Esophagus squamous epithelium (tissue), 5 donors: ENCODE data around the gene DUS2. TPM values are rescaled to one million over a fixed set of nuclear protein-coding genes. Genes with fewer than 3 reads are reported as not detected.
A peak's percentile ranks its signal among the peaks of the same experiment; 100 is the strongest.

Source experiments
- DNase-seq: peaks from one replicate; lab custom pipeline; 2025; lab: John Stamatoyannopoulos, UW
- H3K27ac ChIP-seq, 4 donors: fragments of 200-600 bp; sonication (generic); one replicate each; pipeline ENCODE4 v1.5.1; 2016 to 2019; ENCODE audit warnings: mild to moderate bottlenecking in 1 of 4
- H3K27me3 ChIP-seq, 4 donors: fragments of 200-600 bp; sonication (generic); 1 replicate in 3 of 4; 2 replicates in 1 of 4; pipeline versions ENCODE4 v1.5.1 to v1.6.0; 2017 to 2021; ENCODE audit warnings: antibody characterized with exemption in 1 of 4
- H3K36me3 ChIP-seq, 3 donors: fragments of 200-600 bp; sonication (generic); one replicate each; pipeline ENCODE4 v1.5.1; 2016 to 2019
- H3K4me1 ChIP-seq, 3 donors: fragments of 200-600 bp; sonication (generic); one replicate each; pipeline ENCODE4 v1.5.1; 2017 to 2019
- H3K4me3 ChIP-seq, 4 donors: fragments of 200-600 bp; sonication (generic); 1 replicate in 3 of 4; 2 replicates in 1 of 4; pipeline ENCODE4 v1.5.1; 2016 to 2019; ENCODE audit warnings: mild to moderate bottlenecking in 2 of 4, moderate library complexity in 1 of 4
- H3K9me3 ChIP-seq, 3 donors: fragments of 200-600 bp; sonication (generic); one replicate each; pipeline ENCODE4 v1.5.1; 2016 to 2019
- POLR2A ChIP-seq, 4 donors: fragments of 450-650 bp; IDR thresholded peaks; one replicate each; pipeline ENCODE4 v1.6.1; 2017; ENCODE audit warnings: antibody characterized with exemption in 4 of 4, mild to moderate bottlenecking in 4 of 4, moderate library complexity in 3 of 4
- WGBS, 2 donors: methylation state at CpG; one replicate each; pipeline ENCODE4 v1.1.5; 2018; 5-methylcytosine and 5-hydroxymethylcytosine counted together
- intact Hi-C: fragments of 100-400 bp; cut with DNase I; formaldehyde crosslinking; loops from one replicate; pipeline ENCODE4 v1.15.0; 2022
- total RNA-seq, 4 donors: library from RNA; depleted of rRNA; stranded (reverse); fragments of >200 nt; gene quantifications; one replicate each; pipeline ENCODE4 v1.1.0, GENCODE V29; 2016
- TF ChIP-seq, protein P1 (sequence below), 6 experiments: fragments of 450-650 bp in 4 of 6; fragments of 200-600 bp in 2 of 6; sonication (generic) in 2 of 6; IDR thresholded peaks; one replicate each; pipeline ENCODE4 v1.5.1; 2016 to 2019; ENCODE audit warnings: antibody characterized with exemption in 6 of 6, mild to moderate bottlenecking in 4 of 6, moderate library complexity in 4 of 6
- donor health status: DM: yes; HTN: yes; CAD: no.

The DUS2 gene
- total RNA-seq, 4 donors from 2014 or later, result 9.9 to 26.1 (median 14.7) TPM

DNA sequence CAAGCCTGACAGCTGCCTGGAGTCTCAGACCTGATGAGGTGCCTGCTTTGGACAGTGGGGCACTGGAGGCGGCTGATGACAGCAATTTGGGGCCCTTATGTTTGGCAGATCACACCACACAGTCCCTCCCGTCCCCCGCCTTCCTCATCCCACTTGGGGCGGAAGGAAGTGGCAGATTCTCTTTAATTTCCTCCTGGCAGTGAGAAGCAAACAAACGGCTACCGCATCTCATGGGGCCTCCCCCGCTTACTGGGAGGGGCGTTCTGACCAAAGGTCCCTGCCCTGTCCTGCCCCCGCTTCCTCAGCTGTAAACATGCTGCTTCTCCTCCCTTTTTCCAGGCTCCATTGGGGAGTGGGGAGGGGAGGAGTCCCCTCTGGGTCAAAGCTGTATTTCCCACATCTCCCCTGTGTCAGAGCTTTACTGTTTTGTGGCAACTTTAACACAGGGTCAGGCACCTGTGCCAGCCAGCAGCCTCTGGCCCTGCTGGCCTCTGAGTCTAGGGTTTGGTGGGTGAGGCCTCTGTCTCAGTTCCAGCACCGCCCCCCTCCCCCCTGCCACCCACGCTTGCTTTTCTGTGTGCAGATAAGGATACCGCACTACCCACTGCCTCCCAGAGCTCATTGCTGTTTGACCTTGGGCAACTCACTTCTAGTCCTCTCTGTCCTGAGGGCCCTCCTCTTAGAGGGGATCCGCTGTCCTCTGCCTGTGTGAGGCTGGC lies 56.7 kb downstream of the DUS2 start:
- H3K36me3 ChIP-seq, result peaks cover 0 to 52% (median 10%) of the 10 kb centered on the region in 3 donors
- H3K27me3 ChIP-seq, result no peaks in the 10 kb centered on the region
- intact Hi-C loops, result loop anchor here (10.0 kb wide), 1 partner anchor 155 kb away; the partner anchor contains the start of gene ESRP2
- H3K9me3 ChIP-seq, result no peaks in the 10 kb centered on the region
- no peak for DNase-seq
- H3K27ac ChIP-seq, result peak overlapping the region; percentile 56 to 84 (median 76)
- peak overlapping the region in 1 of 4 donors; percentile 2 for H3K4me3 ChIP-seq
- H3K4me1 ChIP-seq, result peaks cover 37 to 66% (median 42%) of the 10 kb centered on the region in 3 donors
- 44 to 59% methylated on average over 5 to 8 of the region's 13 CpGs for WGBS, 2 donors
- no peak for TF ChIP-seq POLR2A (IDR thresholded peaks at IDR 0.05)
- TF ChIP-seq, protein P1, sequence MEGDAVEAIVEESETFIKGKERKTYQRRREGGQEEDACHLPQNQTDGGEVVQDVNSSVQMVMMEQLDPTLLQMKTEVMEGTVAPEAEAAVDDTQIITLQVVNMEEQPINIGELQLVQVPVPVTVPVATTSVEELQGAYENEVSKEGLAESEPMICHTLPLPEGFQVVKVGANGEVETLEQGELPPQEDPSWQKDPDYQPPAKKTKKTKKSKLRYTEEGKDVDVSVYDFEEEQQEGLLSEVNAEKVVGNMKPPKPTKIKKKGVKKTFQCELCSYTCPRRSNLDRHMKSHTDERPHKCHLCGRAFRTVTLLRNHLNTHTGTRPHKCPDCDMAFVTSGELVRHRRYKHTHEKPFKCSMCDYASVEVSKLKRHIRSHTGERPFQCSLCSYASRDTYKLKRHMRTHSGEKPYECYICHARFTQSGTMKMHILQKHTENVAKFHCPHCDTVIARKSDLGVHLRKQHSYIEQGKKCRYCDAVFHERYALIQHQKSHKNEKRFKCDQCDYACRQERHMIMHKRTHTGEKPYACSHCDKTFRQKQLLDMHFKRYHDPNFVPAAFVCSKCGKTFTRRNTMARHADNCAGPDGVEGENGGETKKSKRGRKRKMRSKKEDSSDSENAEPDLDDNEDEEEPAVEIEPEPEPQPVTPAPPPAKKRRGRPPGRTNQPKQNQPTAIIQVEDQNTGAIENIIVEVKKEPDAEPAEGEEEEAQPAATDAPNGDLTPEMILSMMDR (IDR thresholded peaks at IDR 0.05), result no peak

DNA sequence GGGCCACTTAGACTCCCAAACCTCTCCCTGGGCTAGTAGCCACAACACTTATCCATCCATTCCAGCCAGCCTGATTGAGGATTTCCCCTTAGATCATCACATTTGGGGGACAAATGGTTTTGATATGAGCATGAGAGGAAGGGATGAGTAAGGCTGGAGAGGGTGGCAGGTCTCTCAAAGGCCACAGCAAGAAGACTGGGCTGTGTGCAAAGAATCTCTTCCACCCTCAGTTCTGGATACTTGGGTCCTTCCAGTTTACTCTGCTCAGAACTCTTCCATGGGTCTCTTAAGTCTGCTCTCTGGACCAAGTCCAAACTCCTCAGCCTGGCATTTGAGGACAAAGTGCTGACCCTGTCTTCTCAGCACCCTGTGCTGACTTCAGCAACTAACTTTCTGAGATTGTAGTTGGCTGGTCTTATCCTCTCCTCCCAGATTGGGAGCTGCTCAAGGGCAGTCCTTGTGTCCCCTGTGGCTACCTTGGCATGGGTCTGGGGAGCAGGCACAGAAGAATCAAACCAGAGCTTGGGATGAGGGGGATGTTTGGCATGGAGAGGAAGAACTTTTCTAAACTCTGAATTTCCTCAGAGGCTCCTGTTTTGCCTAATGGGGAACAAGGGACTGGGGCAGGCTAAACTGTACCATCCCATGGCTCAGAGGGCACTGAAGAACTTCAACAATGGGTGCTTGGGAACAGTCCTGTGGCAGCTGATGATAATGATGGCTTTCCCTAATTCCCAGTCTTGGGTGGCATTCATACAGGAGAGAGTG lies 59.0 kb downstream of the DUS2 start:
- no peaks in the 10 kb centered on the region for H3K27me3 ChIP-seq
- H3K9me3 ChIP-seq, result no peaks in the 10 kb centered on the region
- no peak overlapping the region for H3K4me3 ChIP-seq
- H3K4me1 ChIP-seq, result peaks cover 45 to 73% (median 46%) of the 10 kb centered on the region in 3 donors
- DNase-seq, result no peak
- peak overlapping the region in 2 of 4 donors; percentile 98 to 99 for H3K27ac ChIP-seq
- TF ChIP-seq POLR2A (IDR thresholded peaks at IDR 0.05), result no peak
- TF ChIP-seq, protein P1 (IDR thresholded peaks at IDR 0.05), result no peak
- peaks cover 0 to 30% (median 3%) of the 10 kb centered on the region in 3 donors for H3K36me3 ChIP-seq
- intact Hi-C loops, result loop anchor here (10.0 kb wide), 1 partner anchor 153 kb away; the partner anchor contains the start of gene ESRP2

DNA sequence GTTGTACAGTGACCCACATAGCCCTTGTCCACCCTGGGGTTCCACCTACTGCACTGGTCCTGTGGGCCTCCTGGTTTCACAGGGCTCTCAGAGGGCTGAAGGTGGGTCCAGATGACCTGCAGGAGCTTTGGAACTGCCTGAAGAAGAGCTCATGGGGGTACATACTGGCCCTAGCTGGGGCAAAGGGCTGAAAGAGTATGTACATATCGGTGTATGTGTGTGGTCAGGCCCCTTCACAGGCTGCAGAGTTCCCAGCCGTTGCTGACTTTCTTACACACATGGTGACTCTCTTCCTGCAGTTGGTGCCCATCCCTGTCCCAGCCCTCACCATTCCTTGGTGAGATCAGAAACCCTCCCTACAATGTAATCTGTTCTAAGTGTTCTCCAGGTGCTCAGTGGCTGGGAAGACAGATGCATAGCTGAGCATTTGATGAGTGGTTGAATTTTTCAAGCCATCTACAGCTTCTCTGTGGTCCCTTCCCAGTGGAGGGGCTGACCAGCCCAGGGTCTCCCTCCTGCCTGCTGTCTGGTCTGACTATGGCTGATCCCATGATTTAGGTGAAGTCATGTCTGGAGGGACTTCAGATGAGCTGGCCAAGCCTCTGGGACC lies 59.6 kb downstream of the DUS2 start:
- Histone ChIP-seq H3K27me3 (no peaks in the 10 kb centered on the region), H3K9me3 (no peaks in the 10 kb centered on the region), H3K36me3 (peaks cover 0 to 23% (median 3%) of the 10 kb centered on the region in 3 donors), H3K27ac (peak overlapping the region in 2 of 4 donors; percentile 98 to 99), H3K4me3 (no peak overlapping the region), H3K4me1 (peaks cover 45 to 80% (median 46%) of the 10 kb centered on the region in 3 donors)
- intact Hi-C loops, result loop anchor here (10.0 kb wide), 1 partner anchor 152 kb away; the partner anchor contains the start of gene ESRP2
- 68% methylated on average over 2 of the region's 2 CpGs; no CpG with 5 or more reads in 1 of the 2 donors for WGBS, 2 donors
- TF ChIP-seq, protein P1 (IDR thresholded peaks at IDR 0.05), result no peak
- DNase-seq, result no peak

DNA sequence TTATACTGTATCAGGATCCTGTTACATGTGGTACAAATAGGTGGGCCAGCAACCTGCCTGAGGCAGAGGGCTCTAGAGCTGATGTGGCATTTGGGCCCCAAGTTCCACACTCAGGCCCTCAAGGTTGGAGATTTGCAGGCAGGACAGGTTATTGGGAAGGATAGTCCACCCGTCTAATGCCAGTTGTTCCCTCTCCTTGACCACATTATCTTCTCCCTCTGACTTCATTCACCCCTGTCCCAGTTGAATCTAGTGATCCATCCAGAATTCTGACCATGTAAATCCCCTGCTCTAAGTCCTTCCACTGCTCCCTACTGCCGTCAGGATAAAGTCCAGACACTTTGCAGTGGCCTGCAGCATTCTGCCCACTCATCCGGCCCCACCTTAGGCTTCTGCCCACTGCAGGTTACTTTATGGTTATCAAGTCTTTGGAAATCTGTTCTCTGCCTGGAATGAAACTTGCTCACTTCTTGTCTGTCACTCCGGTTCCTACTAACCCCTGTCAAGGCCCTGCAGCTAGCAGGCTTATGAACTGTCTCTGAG lies 60.2 kb downstream of the DUS2 start:
- no peak overlapping the region for H3K4me3 ChIP-seq
- peak overlapping the region; percentile 8 to 99 (median 98) for H3K27ac ChIP-seq
- intact Hi-C loops, result loop anchor here (10.0 kb wide), 1 partner anchor 151 kb away; the partner anchor contains the start of gene ESRP2
- no peak for DNase-seq
- H3K27me3 ChIP-seq, result no peaks in the 10 kb centered on the region
- H3K4me1 ChIP-seq, result peaks cover 45 to 83% (median 46%) of the 10 kb centered on the region in 3 donors
- no peaks in the 10 kb centered on the region for H3K9me3 ChIP-seq
- TF ChIP-seq, protein P1 (IDR thresholded peaks at IDR 0.05), result no peak
- TF ChIP-seq POLR2A (IDR thresholded peaks at IDR 0.05), result no peak
- 93 to 94% methylated on average over 4 of the region's 4 CpGs for WGBS, 2 donors
- peaks cover 0 to 17% (median 3%) of the 10 kb centered on the region in 3 donors for H3K36me3 ChIP-seq
